ENCODE data around the gene VOPP1. TPM values are rescaled to one million over a fixed set of nuclear protein-coding genes. Genes with fewer than 3 reads are reported as not detected.

The VOPP1 gene
- total RNA-seq, 1 experiment from 2014 or later = 113 TPM

- DNase-seq (ENCODE audit: low read depth) = no peak
- in situ Hi-C loops (cut with HindIII; ENCODE audit: low pct_unique_long_range_greater_than_20kb, low sequenced_read_pairs) = no loop called here
These were observed 133.4 kb downstream of the VOPP1 start for GRCh38 chr7:55438757-55439525.

GRCh38 chr7:55438085-55438756 is 134.1 kb downstream of the VOPP1 start:
- no peak for DNase-seq (ENCODE audit: low read depth)
- in situ Hi-C loops (cut with HindIII; ENCODE audit: low pct_unique_long_range_greater_than_20kb, low sequenced_read_pairs) = no loop called here

GRCh38 chr7:55437375-55437774 is 134.9 kb downstream of the VOPP1 start:
- no peak for DNase-seq (ENCODE audit: low read depth)
- in situ Hi-C loops (cut with HindIII; ENCODE audit: low pct_unique_long_range_greater_than_20kb, low sequenced_read_pairs) = no loop called here

- no peak for DNase-seq (ENCODE audit: low read depth)
- in situ Hi-C loops (cut with HindIII; ENCODE audit: low pct_unique_long_range_greater_than_20kb, low sequenced_read_pairs) = no loop called here
These were observed 135.8 kb downstream of the VOPP1 start for GRCh38 chr7:55436457-55436856.

- DNase-seq (ENCODE audit: low read depth) = no peak
- in situ Hi-C loops (cut with HindIII; ENCODE audit: low pct_unique_long_range_greater_than_20kb, low sequenced_read_pairs) = no loop called here
These were observed 136.8 kb downstream of the VOPP1 start for GRCh38 chr7:55435466-55435865.

GRCh38 chr7:55432939-55433784 is 139.1 kb downstream of the VOPP1 start:
- peak; percentile 46 for DNase-seq (ENCODE audit: low read depth)
- in situ Hi-C loops (cut with HindIII; ENCODE audit: low pct_unique_long_range_greater_than_20kb, low sequenced_read_pairs) = no loop called here

GRCh38 chr7:55432506-55432905 is 139.8 kb downstream of the VOPP1 start:
- no peak for DNase-seq (ENCODE audit: low read depth)
- in situ Hi-C loops (cut with HindIII; ENCODE audit: low pct_unique_long_range_greater_than_20kb, low sequenced_read_pairs) = no loop called here

- DNase-seq (ENCODE audit: low read depth) = peak; percentile 40
- in situ Hi-C loops (cut with HindIII; ENCODE audit: low pct_unique_long_range_greater_than_20kb, low sequenced_read_pairs) = no loop called here
These were observed 140.4 kb downstream of the VOPP1 start for GRCh38 chr7:55431898-55432297.

GRCh38 chr7:55429835-55430499 is 142.3 kb downstream of the VOPP1 start:
- in situ Hi-C loops (cut with HindIII; ENCODE audit: low pct_unique_long_range_greater_than_20kb, low sequenced_read_pairs) = no loop called here

GRCh38 chr7:55427800-55428199 is 144.5 kb downstream of the VOPP1 start:
- in situ Hi-C loops (cut with HindIII; ENCODE audit: low pct_unique_long_range_greater_than_20kb, low sequenced_read_pairs) = no loop called here
- DNase-seq (ENCODE audit: low read depth) = no peak

More at GRCh38 chr7:55429835-55430499, 142.3 kb downstream of the VOPP1 start:
- no peak for DNase-seq (ENCODE audit: low read depth)

GRCh38 chr7:55427342-55427741 is 145.0 kb downstream of the VOPP1 start:
- in situ Hi-C loops (cut with HindIII; ENCODE audit: low pct_unique_long_range_greater_than_20kb, low sequenced_read_pairs) = no loop called here
- DNase-seq (ENCODE audit: low read depth) = no peak

- DNase-seq (ENCODE audit: low read depth) = no peak
- in situ Hi-C loops (cut with HindIII; ENCODE audit: low pct_unique_long_range_greater_than_20kb, low sequenced_read_pairs) = no loop called here
These were observed 145.6 kb downstream of the VOPP1 start for GRCh38 chr7:55426676-55427075.

- in situ Hi-C loops (cut with HindIII; ENCODE audit: low pct_unique_long_range_greater_than_20kb, low sequenced_read_pairs) = no loop called here
- DNase-seq (ENCODE audit: low read depth) = no peak
These were observed 147.1 kb downstream of the VOPP1 start for GRCh38 chr7:55425141-55425752.

- peak; percentile 46 for DNase-seq (ENCODE audit: low read depth)
- in situ Hi-C loops (cut with HindIII; ENCODE audit: low pct_unique_long_range_greater_than_20kb, low sequenced_read_pairs) = no loop called here
These were observed 148.4 kb downstream of the VOPP1 start for GRCh38 chr7:55423891-55424290.

GRCh38 chr7:55423277-55423711 is 149.0 kb downstream of the VOPP1 start:
- in situ Hi-C loops (cut with HindIII; ENCODE audit: low pct_unique_long_range_greater_than_20kb, low sequenced_read_pairs) = no loop called here
- DNase-seq (ENCODE audit: low read depth) = no peak
